Measurements from ENCODE around the gene B4GALT3. TPM values are rescaled to one million over a fixed set of nuclear protein-coding genes. Genes with fewer than 3 reads are reported as not detected.
A peak's percentile ranks its signal among the peaks of the same experiment; 100 is the strongest.

B4GALT3 gene
- total RNA-seq, 1 donor from 2014 or later, result 57.6 TPM

GRCh38 chr1:161163793-161164192, 13.5 kb downstream of the B4GALT3 start:
- DNase-seq (ENCODE audit: low spot score), result no peak
- H3K36me3 Mint-ChIP-seq (ENCODE audit: low read depth), result peaks cover 61% of the 10 kb centered on the region
- no peaks in the 10 kb centered on the region for H3K27me3 Mint-ChIP-seq (ENCODE audit: low read depth)
- intact Hi-C loops (cut with micrococcal nuclease), result no loop called here
- peaks cover 48% of the 10 kb centered on the region for H3K4me1 Mint-ChIP-seq (ENCODE audit: low read depth)
- peak overlapping the region; percentile 21 for H3K27ac Mint-ChIP-seq
- no peak overlapping the region for H3K4me3 Mint-ChIP-seq (ENCODE audit: low read depth)
- no peaks in the 10 kb centered on the region for H3K9me3 Mint-ChIP-seq

- H3K27ac Mint-ChIP-seq, result peak overlapping the region; percentile 3
- no peaks in the 10 kb centered on the region for H3K27me3 Mint-ChIP-seq (ENCODE audit: low read depth)
- no peak for DNase-seq (ENCODE audit: low spot score)
- intact Hi-C loops (cut with micrococcal nuclease), result no loop called here
- H3K4me1 Mint-ChIP-seq (ENCODE audit: low read depth), result peaks cover 51% of the 10 kb centered on the region
- H3K4me3 Mint-ChIP-seq (ENCODE audit: low read depth), result no peak overlapping the region
- peaks cover 60% of the 10 kb centered on the region for H3K36me3 Mint-ChIP-seq (ENCODE audit: low read depth)
- no peaks in the 10 kb centered on the region for H3K9me3 Mint-ChIP-seq
Measured at GRCh38 chr1:161162806-161163205, 14.5 kb downstream of the B4GALT3 start.

- H3K9me3 Mint-ChIP-seq, result no peaks in the 10 kb centered on the region
- intact Hi-C loops (cut with micrococcal nuclease), result no loop called here
- H3K4me1 Mint-ChIP-seq (ENCODE audit: low read depth), result peaks cover 47% of the 10 kb centered on the region
- H3K4me3 Mint-ChIP-seq (ENCODE audit: low read depth), result peak overlapping the region; percentile 11
- H3K27me3 Mint-ChIP-seq (ENCODE audit: low read depth), result no peaks in the 10 kb centered on the region
- H3K27ac Mint-ChIP-seq, result no peak overlapping the region
- no peak for DNase-seq (ENCODE audit: low spot score)
- peaks cover 67% of the 10 kb centered on the region for H3K36me3 Mint-ChIP-seq (ENCODE audit: low read depth)
Measured at GRCh38 chr1:161162052-161162451, 15.3 kb downstream of the B4GALT3 start.

GRCh38 chr1:161161652-161162051, 15.7 kb downstream of the B4GALT3 start:
- no peak for DNase-seq (ENCODE audit: low spot score)
- peak overlapping the region; percentile 46 for H3K27ac Mint-ChIP-seq
- intact Hi-C loops (cut with micrococcal nuclease), result no loop called here
- H3K4me1 Mint-ChIP-seq (ENCODE audit: low read depth), result peaks cover 43% of the 10 kb centered on the region
- peak overlapping the region; percentile 11 for H3K4me3 Mint-ChIP-seq (ENCODE audit: low read depth)
- no peaks in the 10 kb centered on the region for H3K27me3 Mint-ChIP-seq (ENCODE audit: low read depth)
- no peaks in the 10 kb centered on the region for H3K9me3 Mint-ChIP-seq
- peaks cover 71% of the 10 kb centered on the region for H3K36me3 Mint-ChIP-seq (ENCODE audit: low read depth)

GRCh38 chr1:161160671-161161145, 16.6 kb downstream of the B4GALT3 start:
- H3K4me1 Mint-ChIP-seq (ENCODE audit: low read depth), result peaks cover 43% of the 10 kb centered on the region
- H3K4me3 Mint-ChIP-seq (ENCODE audit: low read depth), result peak overlapping the region; percentile 86
- H3K27ac Mint-ChIP-seq, result peak overlapping the region; percentile 46
- no peak for DNase-seq (ENCODE audit: low spot score)
- H3K27me3 Mint-ChIP-seq (ENCODE audit: low read depth), result no peaks in the 10 kb centered on the region
- H3K9me3 Mint-ChIP-seq, result no peaks in the 10 kb centered on the region
- peaks cover 73% of the 10 kb centered on the region for H3K36me3 Mint-ChIP-seq (ENCODE audit: low read depth)
- intact Hi-C loops (cut with micrococcal nuclease), result no loop called here

- no peak for DNase-seq (ENCODE audit: low spot score)
- intact Hi-C loops (cut with micrococcal nuclease), result loop anchor here (5.0 kb wide), 1 partner anchor 93 kb away; the partner anchor contains the start of gene ARHGAP30
- no peaks in the 10 kb centered on the region for H3K9me3 Mint-ChIP-seq
- H3K4me3 Mint-ChIP-seq (ENCODE audit: low read depth), result peak overlapping the region; percentile 86
- H3K4me1 Mint-ChIP-seq (ENCODE audit: low read depth), result peaks cover 44% of the 10 kb centered on the region
- H3K27me3 Mint-ChIP-seq (ENCODE audit: low read depth), result no peaks in the 10 kb centered on the region
- peak overlapping the region; percentile 92 for H3K27ac Mint-ChIP-seq
- peaks cover 79% of the 10 kb centered on the region for H3K36me3 Mint-ChIP-seq (ENCODE audit: low read depth)
Measured at GRCh38 chr1:161159913-161160243, 17.4 kb downstream of the B4GALT3 start.

- Mint-ChIP-seq H3K27ac (peak within 1 kb of the TSS; percentile 92), H3K36me3 (ENCODE audit: low read depth) (peaks cover 74% of the 10 kb centered on the region), H3K9me3 (no peaks in the 10 kb centered on the region), H3K4me1 (ENCODE audit: low read depth) (peaks cover 43% of the 10 kb centered on the region), H3K27me3 (ENCODE audit: low read depth) (no peaks in the 10 kb centered on the region), H3K4me3 (ENCODE audit: low read depth) (peak within 1 kb of the TSS; percentile 86)
- intact Hi-C loops (cut with micrococcal nuclease), result loop anchor here (5.0 kb wide), 1 partner anchor 92 kb away; the partner anchor contains the start of gene ARHGAP30
- peak; percentile 89 for DNase-seq (ENCODE audit: low spot score)
Measured at GRCh38 chr1:161159087-161159912, 18.0 kb downstream of the B4GALT3 start, which contains the start of gene USP21. USP21 (plus strand) TSS chr1:161159500; CDS start chr1:161160641, 1,141 bp downstream.

GRCh38 chr1:161158316-161159010, 18.8 kb downstream of the B4GALT3 start:
- intact Hi-C loops (cut with micrococcal nuclease), result loop anchor here (5.0 kb wide), 1 partner anchor 91 kb away; the partner anchor contains the start of gene ARHGAP30
- no peaks in the 10 kb centered on the region for H3K9me3 Mint-ChIP-seq

GRCh38 chr1:161157867-161158266, 19.4 kb downstream of the B4GALT3 start:
- no peaks in the 10 kb centered on the region for H3K9me3 Mint-ChIP-seq
- no peak for DNase-seq (ENCODE audit: low spot score)
- H3K4me3 Mint-ChIP-seq (ENCODE audit: low read depth), result peak overlapping the region; percentile 27
- H3K27me3 Mint-ChIP-seq (ENCODE audit: low read depth), result no peaks in the 10 kb centered on the region
- intact Hi-C loops (cut with micrococcal nuclease), result loop anchor here (5.0 kb wide), 1 partner anchor 91 kb away; the partner anchor contains the start of gene ARHGAP30
- H3K36me3 Mint-ChIP-seq (ENCODE audit: low read depth), result peaks cover 60% of the 10 kb centered on the region
- peak overlapping the region; percentile 38 for H3K27ac Mint-ChIP-seq
- peaks cover 41% of the 10 kb centered on the region for H3K4me1 Mint-ChIP-seq (ENCODE audit: low read depth)

More at GRCh38 chr1:161158316-161159010, 18.8 kb downstream of the B4GALT3 start:
- no peaks in the 10 kb centered on the region for H3K27me3 Mint-ChIP-seq (ENCODE audit: low read depth)
- H3K36me3 Mint-ChIP-seq (ENCODE audit: low read depth), result peaks cover 66% of the 10 kb centered on the region
- peak overlapping the region; percentile 92 for H3K27ac Mint-ChIP-seq
- DNase-seq (ENCODE audit: low spot score), result no peak
- peaks cover 43% of the 10 kb centered on the region for H3K4me1 Mint-ChIP-seq (ENCODE audit: low read depth)
- peak overlapping the region; percentile 86 for H3K4me3 Mint-ChIP-seq (ENCODE audit: low read depth)

GRCh38 chr1:161153682-161154337, 23.5 kb downstream of the B4GALT3 start, which contains the start of gene UFC1:
UFC1 (plus strand) TSS chr1:161153978; CDS start chr1:161153998, 20 bp downstream.
- H3K36me3 Mint-ChIP-seq (ENCODE audit: low read depth), result peaks cover 29% of the 10 kb centered on the region
- intact Hi-C loops (cut with micrococcal nuclease), result loop anchor here (1.0 to 2.0 kb wide), 3 partner anchors 22 to 56 kb away; partner anchors contain the start of genes DEDD, KLHDC9, NIT1 and PFDN2
- no peaks in the 10 kb centered on the region for H3K27me3 Mint-ChIP-seq (ENCODE audit: low read depth)
- H3K4me1 Mint-ChIP-seq (ENCODE audit: low read depth), result peaks cover 21% of the 10 kb centered on the region
- peak; percentile 82 for DNase-seq (ENCODE audit: low spot score)
- no peaks in the 10 kb centered on the region for H3K9me3 Mint-ChIP-seq
- H3K4me3 Mint-ChIP-seq (ENCODE audit: low read depth), result peak within 1 kb of the TSS; percentile 100
- H3K27ac Mint-ChIP-seq, result peak within 1 kb of the TSS; percentile 100

- intact Hi-C loops (cut with micrococcal nuclease), result loop anchor here (1.0 kb wide), 2 partner anchors 21 to 55 kb away; partner anchors contain the start of genes DEDD and KLHDC9
- H3K27me3 Mint-ChIP-seq (ENCODE audit: low read depth), result no peaks in the 10 kb centered on the region
- peaks cover 15% of the 10 kb centered on the region for H3K4me1 Mint-ChIP-seq (ENCODE audit: low read depth)
- no peak for DNase-seq (ENCODE audit: low spot score)
- peak overlapping the region; percentile 79 for H3K27ac Mint-ChIP-seq
- H3K36me3 Mint-ChIP-seq (ENCODE audit: low read depth), result peaks cover 27% of the 10 kb centered on the region
- H3K4me3 Mint-ChIP-seq (ENCODE audit: low read depth), result peak overlapping the region; percentile 100
- no peaks in the 10 kb centered on the region for H3K9me3 Mint-ChIP-seq
Measured at GRCh38 chr1:161153176-161153575, 24.1 kb downstream of the B4GALT3 start.

- no peak for DNase-seq (ENCODE audit: low spot score)
- H3K9me3 Mint-ChIP-seq, result no peaks in the 10 kb centered on the region
- H3K36me3 Mint-ChIP-seq (ENCODE audit: low read depth), result no peaks in the 10 kb centered on the region
- no peaks in the 10 kb centered on the region for H3K27me3 Mint-ChIP-seq (ENCODE audit: low read depth)
- intact Hi-C loops (cut with micrococcal nuclease), result no loop called here
- no peak overlapping the region for H3K27ac Mint-ChIP-seq
- H3K4me1 Mint-ChIP-seq (ENCODE audit: low read depth), result no peaks in the 10 kb centered on the region
- H3K4me3 Mint-ChIP-seq (ENCODE audit: low read depth), result no peak overlapping the region
Measured at GRCh38 chr1:161145832-161146231, 31.5 kb downstream of the B4GALT3 start.
